GM12801 (cell line): ENCODE measurements around the gene IMPDH1.

Source experiments
- CTCF ChIP-seq: IDR thresholded peaks from one replicate; pipeline ENCODE4 v1.5.1; 2011; ENCODE audit warnings: control low read depth; ENCODE audit not compliant: insufficient read length; ENCODE audit errors: extremely low read depth

IMPDH1 gene

GRCh38 chr7:128388145-128388485, 21.7 kb downstream of the IMPDH1 start:
- no peak for TF ChIP-seq CTCF

DNA sequence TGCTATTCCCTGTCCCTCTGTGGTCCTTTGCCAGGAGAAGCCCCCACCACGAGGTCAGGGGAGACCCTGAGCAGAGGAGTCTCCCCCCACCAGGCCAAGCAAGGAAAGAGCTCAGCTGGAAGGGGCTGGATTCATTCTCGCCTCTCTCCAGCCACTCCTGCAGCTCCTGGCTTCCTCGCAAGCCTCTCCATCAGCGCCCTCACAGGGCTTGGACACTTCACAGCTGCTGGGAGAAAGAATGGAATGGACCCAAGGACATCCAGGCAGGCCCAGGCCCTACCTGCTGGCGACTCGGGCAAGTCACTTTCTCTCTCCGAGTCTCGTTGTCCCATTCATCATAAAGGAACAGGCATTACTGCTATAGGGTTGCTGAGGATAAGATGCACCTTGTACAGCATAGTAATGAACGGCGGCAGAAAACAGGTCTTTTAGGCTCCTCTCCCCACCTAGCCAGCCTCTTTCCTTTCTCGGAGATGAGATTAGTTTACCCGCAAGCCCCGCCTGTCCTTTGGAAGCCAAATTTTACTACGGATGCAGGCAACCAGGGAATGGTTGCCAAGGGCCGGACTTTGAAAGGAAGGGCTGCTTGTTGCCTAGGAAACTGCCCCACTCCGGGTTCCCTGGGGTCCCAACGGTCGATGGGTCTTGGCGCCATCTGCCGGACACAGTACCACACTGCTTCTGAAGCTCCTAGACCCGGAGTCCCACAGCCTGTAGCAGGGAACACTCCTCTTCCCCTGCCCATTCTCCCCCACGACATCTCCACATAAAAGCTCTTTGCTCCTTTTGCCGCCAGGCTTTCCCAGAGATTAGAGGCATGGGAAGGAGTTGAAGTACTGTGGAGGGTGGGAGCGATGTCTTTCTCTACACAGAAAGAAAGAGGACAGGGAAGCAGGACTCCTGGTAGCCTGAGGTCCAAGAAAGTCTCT, 22.3 kb downstream of the IMPDH1 start:
- no peak for TF ChIP-seq CTCF

DNA sequence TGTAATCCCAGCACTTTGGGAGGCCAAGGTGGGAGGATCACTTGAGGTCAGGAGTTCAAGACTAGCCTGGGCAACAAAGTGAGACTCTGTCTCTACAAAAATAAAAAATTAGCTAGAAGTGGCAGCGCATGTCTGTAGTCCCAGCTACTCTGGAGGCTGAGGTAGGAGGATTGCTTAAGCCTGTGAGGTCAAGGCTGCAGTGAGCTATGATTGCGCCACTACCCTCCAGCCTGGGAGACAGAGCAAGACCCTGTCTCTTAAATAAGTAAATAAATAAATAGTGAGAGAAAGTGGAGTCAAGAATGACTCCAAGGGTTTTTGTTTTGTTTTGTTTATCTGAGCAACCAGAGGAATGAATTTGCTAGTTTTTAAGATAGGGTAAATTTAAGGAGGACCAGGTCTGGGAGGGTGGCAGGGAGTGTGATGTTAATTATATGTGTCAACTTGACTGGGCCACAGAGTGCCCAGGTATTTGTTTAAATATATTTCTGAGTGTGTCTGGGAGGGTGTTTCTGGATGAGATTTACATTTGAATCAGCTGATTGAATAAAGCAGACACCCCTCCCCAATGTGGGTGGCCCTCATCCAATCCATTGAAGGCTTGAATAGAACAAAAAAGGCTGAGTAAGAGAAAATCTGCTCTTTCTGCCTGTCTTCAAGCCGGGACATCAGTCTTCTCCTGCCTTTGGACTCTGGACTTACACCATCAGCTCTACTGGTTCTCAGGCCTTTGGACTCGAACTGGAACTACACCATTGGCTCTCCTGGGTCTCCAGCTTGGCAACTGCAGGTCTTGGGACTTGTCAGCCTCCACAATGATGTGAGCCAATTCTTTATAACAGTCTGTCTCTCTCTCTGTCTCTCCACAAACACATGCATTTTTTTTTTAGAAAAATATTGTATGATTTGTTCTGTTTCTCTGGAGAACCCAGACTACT, 23.5 kb downstream of the IMPDH1 start:
- TF ChIP-seq CTCF: no peak

GRCh38 chr7:128384726-128385125, 25.1 kb downstream of the IMPDH1 start:
- TF ChIP-seq CTCF: no peak

DNA sequence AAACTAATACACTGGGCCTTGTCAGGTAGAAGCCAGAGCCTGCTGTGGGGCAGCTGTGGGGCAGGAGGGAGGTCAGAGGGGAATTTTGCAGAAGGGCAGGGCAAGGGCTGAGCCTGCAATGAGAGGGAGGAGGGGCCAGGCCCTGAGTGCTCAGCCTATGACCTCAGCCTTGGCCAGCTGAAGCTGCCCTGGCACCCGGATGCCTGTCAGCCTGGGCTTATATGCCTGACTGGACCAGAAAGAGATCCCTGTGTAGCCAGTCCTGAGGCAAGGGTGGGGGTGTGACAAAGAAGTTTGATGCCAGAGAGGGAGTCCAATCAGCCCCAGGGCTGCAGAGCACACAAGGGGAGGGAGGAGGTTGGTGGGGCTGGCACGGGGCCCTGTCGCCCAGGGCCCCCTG, 26.0 kb downstream of the IMPDH1 start:
- no peak for TF ChIP-seq CTCF

- TF ChIP-seq CTCF: no peak
Observed at GRCh38 chr7:128381161-128381821, 28.5 kb downstream of the IMPDH1 start.

- no peak for TF ChIP-seq CTCF
Observed at GRCh38 chr7:128380483-128381106, 29.2 kb downstream of the IMPDH1 start.
